BE2C (cell line): Measurements from ENCODE around the gene KCND2.

Experiments used
- DNase-seq: peaks from one replicate; pipeline ENCODE4 v3.0.0-alpha.2; 2020
- H3K27me3 ChIP-seq: fragments of 250-450 bp; sonication (Bioruptor Pico); 2 replicates; pipeline ENCODE4 v1.5.1; 2020; ENCODE audit warnings: mild to moderate bottlenecking
- H3K36me3 ChIP-seq: fragments of 250-450 bp; sonication (Bioruptor Pico); 2 replicates; pipeline ENCODE4 v1.5.1; 2020; ENCODE audit warnings: mild to moderate bottlenecking
- H3K4me1 ChIP-seq: fragments of 250-450 bp; sonication (Bioruptor Pico); 2 replicates; pipeline ENCODE4 v1.5.1; 2020
- H3K4me3 ChIP-seq: 2 replicates; pipeline ENCODE4 v1.5.1; 2011; ENCODE audit warnings: low read depth, low read length
- H3K9me3 ChIP-seq: fragments of 250-450 bp; sonication (Bioruptor Pico); 2 replicates; pipeline ENCODE4 v1.5.1; 2020
- TF ChIP-seq, protein P1 (sequence below): IDR thresholded peaks from 2 replicates; pipeline ENCODE4 v1.5.1; 2012; ENCODE audit warnings: mild to moderate bottlenecking, low read depth, low read length

The KCND2 gene

GRCh38 chr7:120794106-120794729 lies 521.2 kb downstream of the KCND2 start:
- no peak for DNase-seq
- H3K4me3 ChIP-seq: no peak overlapping the region
- H3K4me1 ChIP-seq: no peaks in the 10 kb centered on the region
- H3K9me3 ChIP-seq: no peaks in the 10 kb centered on the region
- H3K27me3 ChIP-seq: no peaks in the 10 kb centered on the region
- TF ChIP-seq, protein P1, sequence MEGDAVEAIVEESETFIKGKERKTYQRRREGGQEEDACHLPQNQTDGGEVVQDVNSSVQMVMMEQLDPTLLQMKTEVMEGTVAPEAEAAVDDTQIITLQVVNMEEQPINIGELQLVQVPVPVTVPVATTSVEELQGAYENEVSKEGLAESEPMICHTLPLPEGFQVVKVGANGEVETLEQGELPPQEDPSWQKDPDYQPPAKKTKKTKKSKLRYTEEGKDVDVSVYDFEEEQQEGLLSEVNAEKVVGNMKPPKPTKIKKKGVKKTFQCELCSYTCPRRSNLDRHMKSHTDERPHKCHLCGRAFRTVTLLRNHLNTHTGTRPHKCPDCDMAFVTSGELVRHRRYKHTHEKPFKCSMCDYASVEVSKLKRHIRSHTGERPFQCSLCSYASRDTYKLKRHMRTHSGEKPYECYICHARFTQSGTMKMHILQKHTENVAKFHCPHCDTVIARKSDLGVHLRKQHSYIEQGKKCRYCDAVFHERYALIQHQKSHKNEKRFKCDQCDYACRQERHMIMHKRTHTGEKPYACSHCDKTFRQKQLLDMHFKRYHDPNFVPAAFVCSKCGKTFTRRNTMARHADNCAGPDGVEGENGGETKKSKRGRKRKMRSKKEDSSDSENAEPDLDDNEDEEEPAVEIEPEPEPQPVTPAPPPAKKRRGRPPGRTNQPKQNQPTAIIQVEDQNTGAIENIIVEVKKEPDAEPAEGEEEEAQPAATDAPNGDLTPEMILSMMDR: no peak
- no peaks in the 10 kb centered on the region for H3K36me3 ChIP-seq

GRCh38 chr7:120797026-120797645 lies 524.2 kb downstream of the KCND2 start:
- Histone ChIP-seq H3K27me3 (no peaks in the 10 kb centered on the region; the same call in 1 of the 2 replicates), H3K4me1 (no peaks in the 10 kb centered on the region), H3K9me3 (no peaks in the 10 kb centered on the region), H3K36me3 (no peaks in the 10 kb centered on the region), H3K4me3 (no peak overlapping the region)
- no peak for DNase-seq
- TF ChIP-seq, protein P1: no peak

GRCh38 chr7:120799147-120799546 lies 526.2 kb downstream of the KCND2 start:
- no peaks in the 10 kb centered on the region; the same call in none of the 2 replicates for H3K27me3 ChIP-seq
- no peak for DNase-seq
- H3K4me1 ChIP-seq: no peaks in the 10 kb centered on the region
- TF ChIP-seq, protein P1: no peak
- H3K4me3 ChIP-seq: no peak overlapping the region
- H3K36me3 ChIP-seq: no peaks in the 10 kb centered on the region
- H3K9me3 ChIP-seq: no peaks in the 10 kb centered on the region
